NT2/D1 (cell line): ENCODE measurements around the gene FOCAD.

ENCODE experiments used
- DNase-seq: peaks from one replicate; pipeline ENCODE4 v3.0.0-alpha.2; 2011; ENCODE audit warnings: low read depth, low spot score
- H3K27me3 ChIP-seq: 2 replicates; pipeline ENCODE4 v1.6.0; 2011; ENCODE audit warnings: mild to moderate bottlenecking; ENCODE audit not compliant: insufficient read length, insufficient read depth
- H3K36me3 ChIP-seq: 2 replicates; pipeline ENCODE4 v1.6.1; 2011; ENCODE audit warnings: mild to moderate bottlenecking, low read length, mixed read lengths; ENCODE audit not compliant: insufficient read depth, insufficient read length
- H3K4me1 ChIP-seq: 2 replicates; pipeline ENCODE4 v1.5.1; 2011; ENCODE audit not compliant: insufficient read depth, insufficient read length
- H3K4me3 ChIP-seq: 2 replicates; pipeline ENCODE4 v1.5.1; 2011; ENCODE audit warnings: low read depth; ENCODE audit not compliant: insufficient read length
- H3K9ac ChIP-seq: 2 replicates; pipeline ENCODE4 v1.6.0; 2011; ENCODE audit warnings: low read depth; ENCODE audit not compliant: insufficient read length
- H3K9me3 ChIP-seq: 2 replicates; pipeline ENCODE4 v1.5.1; 2011; ENCODE audit warnings: mild to moderate bottlenecking, low read length; ENCODE audit not compliant: insufficient read depth
- SUZ12 ChIP-seq: IDR thresholded peaks from 2 replicates; pipeline ENCODE4 v1.6.1; 2011; ENCODE audit not compliant: insufficient read length, insufficient read depth; ENCODE audit errors: extremely low read depth
- YY1 ChIP-seq: IDR thresholded peaks from 2 replicates; pipeline ENCODE4 v1.6.1; 2011; ENCODE audit not compliant: insufficient read length, insufficient read depth
- ZNF274 ChIP-seq: IDR thresholded peaks from 2 replicates; pipeline ENCODE4 v1.6.1; 2011; ENCODE audit warnings: mild to moderate bottlenecking, low read depth, low read length

Gene FOCAD

GRCh38 chr9:20925256-20926045 is 241.4 kb downstream of the FOCAD start:
- H3K9me3 ChIP-seq: no peaks in the 10 kb centered on the region
- TF ChIP-seq ZNF274: no peak
- TF ChIP-seq YY1: no peak
- no peak for TF ChIP-seq SUZ12
- no peak overlapping the region for H3K9ac ChIP-seq

GRCh38 chr9:20929276-20929675 is 245.2 kb downstream of the FOCAD start:
- Histone ChIP-seq H3K27me3 (no peaks in the 10 kb centered on the region), H3K9ac (no peak overlapping the region), H3K4me3 (no peak overlapping the region), H3K36me3 (peaks cover 7% of the 10 kb centered on the region), H3K9me3 (no peaks in the 10 kb centered on the region), H3K4me1 (no peaks in the 10 kb centered on the region)
- no peak for TF ChIP-seq YY1
- TF ChIP-seq SUZ12: no peak
- TF ChIP-seq ZNF274: no peak
- no peak for DNase-seq

More at GRCh38 chr9:20925256-20926045, 241.4 kb downstream of the FOCAD start:
- Histone ChIP-seq H3K4me3 (no peak overlapping the region), H3K27me3 (no peaks in the 10 kb centered on the region), H3K4me1 (no peaks in the 10 kb centered on the region), H3K36me3 (peaks cover 7% of the 10 kb centered on the region)
- DNase-seq: no peak

GRCh38 chr9:20930836-20931235 is 246.8 kb downstream of the FOCAD start:
- no peaks in the 10 kb centered on the region for H3K27me3 ChIP-seq
- no peak for DNase-seq
- TF ChIP-seq ZNF274: no peak
- TF ChIP-seq YY1: no peak
- TF ChIP-seq SUZ12: no peak
- H3K4me1 ChIP-seq: no peaks in the 10 kb centered on the region
- H3K36me3 ChIP-seq: peaks cover 7% of the 10 kb centered on the region
- H3K9me3 ChIP-seq: no peaks in the 10 kb centered on the region
- H3K9ac ChIP-seq: no peak overlapping the region
- no peak overlapping the region for H3K4me3 ChIP-seq

GRCh38 chr9:20940447-20941173 is 256.6 kb downstream of the FOCAD start:
- Histone ChIP-seq H3K4me3 (no peak overlapping the region), H3K4me1 (no peaks in the 10 kb centered on the region), H3K27me3 (no peaks in the 10 kb centered on the region), H3K9me3 (no peaks in the 10 kb centered on the region), H3K36me3 (peaks cover 5% of the 10 kb centered on the region), H3K9ac (no peak overlapping the region)
- no peak for DNase-seq
- TF ChIP-seq ZNF274 (no peak), YY1 (no peak), SUZ12 (no peak)

GRCh38 chr9:20941174-20941690 is 257.2 kb downstream of the FOCAD start:
- Histone ChIP-seq H3K4me3 (no peak overlapping the region), H3K4me1 (no peaks in the 10 kb centered on the region), H3K36me3 (peaks cover 9% of the 10 kb centered on the region), H3K9me3 (no peaks in the 10 kb centered on the region), H3K9ac (no peak overlapping the region), H3K27me3 (no peaks in the 10 kb centered on the region)
- TF ChIP-seq SUZ12 (no peak), ZNF274 (no peak), YY1 (no peak)
- peak; percentile 81 for DNase-seq

- no peaks in the 10 kb centered on the region for H3K9me3 ChIP-seq
- H3K9ac ChIP-seq: no peak overlapping the region
- H3K27me3 ChIP-seq: no peaks in the 10 kb centered on the region
- no peak for TF ChIP-seq YY1
- TF ChIP-seq SUZ12: no peak
- TF ChIP-seq ZNF274: no peak
- no peaks in the 10 kb centered on the region for H3K4me1 ChIP-seq
- H3K36me3 ChIP-seq: peaks cover 15% of the 10 kb centered on the region
- no peak overlapping the region for H3K4me3 ChIP-seq
- DNase-seq: no peak
Observed at GRCh38 chr9:20944507-20944906, 260.4 kb downstream of the FOCAD start.

GRCh38 chr9:20945269-20945668 is 261.2 kb downstream of the FOCAD start:
- TF ChIP-seq SUZ12: no peak
- no peak for TF ChIP-seq ZNF274
- TF ChIP-seq YY1: no peak
- DNase-seq: no peak
- no peak overlapping the region for H3K9ac ChIP-seq
- no peaks in the 10 kb centered on the region for H3K4me1 ChIP-seq
- H3K36me3 ChIP-seq: peaks cover 17% of the 10 kb centered on the region
- no peaks in the 10 kb centered on the region for H3K27me3 ChIP-seq
- no peak overlapping the region for H3K4me3 ChIP-seq
- H3K9me3 ChIP-seq: no peaks in the 10 kb centered on the region
